Muscle of back (tissue), 13 donors: ENCODE data around the gene CCDC170. TPM values are rescaled to one million over a fixed set of nuclear protein-coding genes. Genes with fewer than 3 reads are reported as not detected.
"Not testable (repeated sequence)": the region's sequence is repeated elsewhere in the genome, so short reads cannot be mapped to it uniquely, and the experiment has no call there.

ENCODE experiments used
- DNase-seq, 3 donors: peaks; one replicate each; pipeline versions ENCODE4 v3.0.0 to v3.0.0-alpha.2; 2013
- long read RNA-seq, 9 donors: transcript quantifications; one replicate each; lab custom pipeline, GENCODE V29; 2026
- polyA plus RNA-seq, 10 donors: library from polyadenylated mRNA; unstranded; fragments of 120-200 nt; gene quantifications; one replicate each; pipeline ENCODE4 v1.2.1, GENCODE V29; 2013; ENCODE audit not compliant: insufficient read length in 10 of 10

The CCDC170 gene, protein sequence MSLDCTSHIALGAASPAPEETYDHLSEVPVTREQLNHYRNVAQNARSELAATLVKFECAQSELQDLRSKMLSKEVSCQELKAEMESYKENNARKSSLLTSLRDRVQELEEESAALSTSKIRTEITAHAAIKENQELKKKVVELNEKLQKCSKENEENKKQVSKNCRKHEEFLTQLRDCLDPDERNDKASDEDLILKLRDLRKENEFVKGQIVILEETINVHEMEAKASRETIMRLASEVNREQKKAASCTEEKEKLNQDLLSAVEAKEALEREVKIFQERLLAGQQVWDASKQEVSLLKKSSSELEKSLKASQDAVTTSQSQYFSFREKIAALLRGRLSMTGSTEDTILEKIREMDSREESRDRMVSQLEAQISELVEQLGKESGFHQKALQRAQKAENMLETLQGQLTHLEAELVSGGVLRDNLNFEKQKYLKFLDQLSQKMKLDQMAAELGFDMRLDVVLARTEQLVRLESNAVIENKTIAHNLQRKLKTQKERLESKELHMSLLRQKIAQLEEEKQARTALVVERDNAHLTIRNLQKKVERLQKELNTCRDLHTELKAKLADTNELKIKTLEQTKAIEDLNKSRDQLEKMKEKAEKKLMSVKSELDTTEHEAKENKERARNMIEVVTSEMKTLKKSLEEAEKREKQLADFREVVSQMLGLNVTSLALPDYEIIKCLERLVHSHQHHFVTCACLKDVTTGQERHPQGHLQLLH
- 1 to 10 TPM in 2 of 10 donors, under 1 TPM in 8; 0.50 to 1.7 (median 0.69) TPM for polyA plus RNA-seq
- long read RNA-seq, donor 1: 0 reads
- long read RNA-seq, donor 2: 0 reads
- long read RNA-seq, donor 3: 0 reads
- long read RNA-seq, donor 4: 0 reads
- long read RNA-seq, donor 5: 0 reads
- long read RNA-seq, donor 6: 0 reads
- long read RNA-seq, donor 7: 0 reads
- long read RNA-seq, donor 8: 0 reads
- long read RNA-seq, donor 9: 0 reads

DNA sequence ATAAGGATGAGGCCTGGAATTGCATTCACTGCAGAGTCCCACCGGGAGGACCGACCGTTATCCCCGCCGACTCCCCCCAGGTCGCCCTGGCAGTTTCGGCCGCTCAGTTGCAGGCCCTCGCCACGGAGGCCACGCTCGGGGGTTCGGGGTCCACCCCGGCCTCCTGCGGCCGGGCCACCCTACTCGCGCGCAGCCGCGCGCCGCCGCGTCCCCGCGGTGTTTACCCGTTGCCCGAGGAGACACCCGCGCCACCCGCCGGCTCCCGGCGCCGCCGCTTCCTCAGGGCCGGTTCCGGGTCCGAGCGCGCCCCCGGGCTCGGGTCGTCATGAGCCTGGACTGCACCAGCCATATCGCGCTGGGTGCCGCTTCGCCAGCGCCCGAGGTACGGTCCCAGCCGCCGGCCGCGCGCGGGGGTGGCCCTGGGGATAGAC lies at the start of gene CCDC170:
Gene CCDC170, plus strand, starts transcription at position 214 of the 431 bp plus-strand sequence. Its CDS starts 112 bp downstream, at position 326.
- DNase-seq: peak in 2 of 3 donors; percentile 55 to 81

DNA sequence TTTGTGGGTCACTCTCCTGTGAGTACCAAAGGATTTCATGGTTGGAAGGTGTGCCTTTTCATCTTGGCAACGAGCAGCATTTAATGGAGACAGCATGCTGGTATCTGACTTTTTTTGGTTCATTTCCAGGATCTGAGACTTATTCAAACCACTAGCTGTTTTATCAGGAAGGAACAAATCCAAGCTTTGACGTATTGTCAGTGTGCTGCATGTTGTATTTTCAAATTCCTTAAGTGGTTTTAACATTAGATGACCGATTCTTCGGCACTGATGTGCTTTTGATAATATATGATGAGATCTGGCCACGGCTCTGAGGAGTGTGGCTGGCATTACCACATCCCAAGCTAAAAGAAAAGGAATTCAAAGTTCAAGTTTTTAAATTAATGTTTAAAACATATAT lies 48.3 kb upstream of the CCDC170 start:
- peak in 2 of 3 donors; percentile 24 to 48 for DNase-seq

DNA sequence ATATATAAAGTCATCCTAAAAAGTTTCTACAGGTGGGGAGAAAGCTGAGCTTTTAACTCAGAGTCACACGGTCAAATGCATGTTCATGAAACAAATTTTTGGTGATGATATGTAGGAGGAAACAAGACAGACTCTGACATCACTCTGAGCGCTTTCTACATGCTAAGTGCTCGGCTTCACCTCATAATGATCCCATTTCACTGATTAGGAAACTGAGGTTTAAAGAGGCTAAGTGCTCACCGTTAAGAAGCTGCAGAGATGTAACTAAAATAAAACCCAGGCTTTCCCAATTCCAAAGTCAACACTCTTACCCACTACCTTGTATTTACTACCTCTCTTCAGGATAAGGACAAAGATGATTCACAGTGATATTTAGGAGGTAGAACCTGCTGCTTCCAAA lies 46.6 kb upstream of the CCDC170 start:
- DNase-seq: no peak

DNA sequence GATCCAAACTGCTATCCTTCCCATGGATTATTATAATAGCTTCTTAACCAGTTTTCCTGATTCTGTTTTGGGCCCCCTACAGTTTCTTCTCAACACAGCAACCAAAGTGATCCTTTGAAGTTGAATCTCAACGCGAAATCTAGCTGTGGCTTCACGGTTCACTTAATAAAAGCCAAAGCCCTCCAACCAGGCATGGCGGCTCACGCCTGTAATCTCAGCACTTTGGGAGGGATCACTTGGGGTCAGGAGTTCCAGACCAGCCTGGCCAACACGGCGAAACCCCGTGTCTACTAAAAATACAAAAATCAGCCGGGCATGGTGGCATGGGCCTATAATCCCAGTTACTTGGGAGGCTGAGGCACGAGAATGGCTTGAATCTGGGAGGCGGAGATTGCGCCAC lies 45.2 kb upstream of the CCDC170 start:
- DNase-seq: no peak

DNA sequence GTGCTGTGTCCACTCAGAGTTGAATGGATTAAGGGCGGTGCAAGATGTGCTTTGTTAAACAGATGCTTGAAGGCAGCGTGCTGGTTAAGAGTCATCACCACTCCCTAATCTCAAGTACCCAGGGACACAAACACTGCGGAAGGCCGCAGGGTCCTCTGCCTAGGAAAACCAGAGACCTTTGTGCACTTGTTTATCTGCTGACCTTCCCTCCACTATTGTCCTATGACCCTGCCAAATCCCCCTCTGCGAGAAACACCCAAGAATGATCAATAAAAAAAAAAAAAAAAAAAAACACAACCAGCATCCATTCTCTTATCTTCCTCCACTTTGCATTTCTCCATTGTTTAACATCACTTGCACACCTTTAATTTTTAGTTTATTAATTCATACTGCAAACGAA lies 42.9 kb upstream of the CCDC170 start:
- DNase-seq: not testable (repeated sequence)

DNA sequence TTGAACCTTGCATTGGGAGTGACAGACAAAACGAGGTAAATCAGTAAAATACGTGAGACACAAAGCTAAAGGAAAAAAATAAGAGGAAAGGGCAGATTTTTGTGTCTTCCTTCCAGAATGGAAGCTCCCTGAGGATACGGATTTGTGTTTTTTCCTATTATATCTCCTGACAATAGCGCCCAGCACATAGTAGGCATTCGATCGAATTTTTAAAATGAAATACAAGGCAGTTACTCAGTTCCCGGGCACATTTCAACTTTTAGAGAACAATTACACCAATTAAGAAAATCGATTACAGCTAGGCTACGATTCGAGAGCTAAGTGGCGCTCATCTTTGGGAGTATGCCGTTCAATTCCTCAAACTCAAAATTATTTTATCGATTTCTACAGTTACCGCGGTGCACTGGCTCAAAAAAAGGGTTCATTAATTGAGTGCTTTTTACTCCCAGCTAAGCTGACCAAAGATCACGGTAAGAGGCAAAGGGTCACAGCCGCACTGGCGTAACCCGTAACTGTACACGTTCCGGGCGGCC lies 42.3 kb upstream of the CCDC170 start:
- DNase-seq: no peak

DNA sequence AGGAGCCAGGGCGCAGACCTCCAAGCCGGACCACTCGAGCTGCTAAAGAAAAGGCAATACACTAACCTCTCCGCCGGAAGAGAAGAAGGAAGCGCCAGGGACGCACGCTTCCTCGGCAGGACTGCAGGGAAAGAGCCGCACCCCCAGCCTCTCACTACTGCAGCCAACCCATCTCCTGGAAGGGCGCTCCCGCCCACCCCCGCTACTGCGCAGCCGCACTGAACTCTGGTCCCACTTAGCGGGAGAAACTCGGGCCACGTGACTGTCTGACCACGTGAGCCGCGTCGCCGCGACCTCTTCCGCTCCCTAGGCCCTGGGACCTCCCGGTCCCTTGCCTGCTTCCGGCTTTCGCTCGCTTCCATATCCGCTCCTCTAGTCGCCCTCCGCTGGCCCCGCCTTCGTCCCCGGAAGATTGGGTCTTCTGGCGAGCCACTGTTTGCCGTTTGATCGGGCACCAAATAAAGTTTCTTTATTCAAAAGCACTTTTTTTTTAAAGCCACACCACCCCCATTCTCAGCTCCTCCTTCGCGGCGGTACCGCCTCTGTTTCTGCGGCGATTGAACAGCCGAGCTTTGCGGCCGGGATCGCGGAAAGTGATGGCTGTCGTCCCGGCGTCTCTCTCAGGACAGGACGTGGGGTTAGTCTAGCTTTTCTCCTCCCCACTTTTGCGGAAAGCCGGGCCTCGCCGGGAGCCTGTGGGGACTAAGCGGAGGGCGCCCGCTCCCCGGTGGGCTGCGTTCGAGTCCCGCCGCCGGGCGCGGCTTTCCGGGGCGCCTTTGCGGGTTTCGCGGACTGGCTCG lies 41.7 kb upstream of the CCDC170 start, which contains the start of gene RMND1:
Gene RMND1, minus strand, starts transcription at position 177 of the 800 bp plus-strand sequence. CDS start 6,315 bp downstream, outside the sequence.
- peak; percentile 100 for DNase-seq

DNA sequence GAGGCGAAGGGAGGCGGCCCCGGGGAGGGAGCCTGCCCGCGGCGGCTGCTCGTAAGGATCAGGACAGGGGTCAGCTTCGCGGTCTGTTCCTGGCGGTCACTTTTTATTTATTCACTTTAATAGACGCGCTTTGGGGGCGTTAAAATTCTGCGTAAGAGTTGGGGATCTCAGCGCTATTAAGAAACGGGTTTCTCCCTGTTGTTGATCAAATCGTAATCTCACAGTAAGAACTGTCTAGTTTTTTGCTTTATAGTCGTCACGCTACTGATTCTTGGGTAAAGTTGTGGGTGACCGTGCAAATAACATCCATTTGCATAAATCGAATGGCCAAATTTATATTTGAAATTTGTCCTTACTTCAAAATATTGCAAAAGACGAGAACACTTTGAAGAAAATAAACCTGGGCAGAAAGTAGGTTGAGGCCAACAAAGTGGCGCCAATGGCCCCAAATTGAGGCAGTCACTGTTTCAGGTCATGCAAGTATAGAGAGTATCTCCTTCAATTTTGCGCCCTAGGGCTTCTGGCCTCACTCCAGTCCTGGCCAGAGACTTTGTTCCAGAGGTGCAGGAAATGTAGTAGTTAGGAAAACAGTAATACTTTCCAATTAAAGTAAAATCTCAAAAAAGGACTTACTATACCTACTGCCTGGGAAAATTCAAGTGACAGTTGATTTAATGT lies 40.9 kb upstream of the CCDC170 start:
- peak; percentile 16 to 62 (median 44) for DNase-seq

DNA sequence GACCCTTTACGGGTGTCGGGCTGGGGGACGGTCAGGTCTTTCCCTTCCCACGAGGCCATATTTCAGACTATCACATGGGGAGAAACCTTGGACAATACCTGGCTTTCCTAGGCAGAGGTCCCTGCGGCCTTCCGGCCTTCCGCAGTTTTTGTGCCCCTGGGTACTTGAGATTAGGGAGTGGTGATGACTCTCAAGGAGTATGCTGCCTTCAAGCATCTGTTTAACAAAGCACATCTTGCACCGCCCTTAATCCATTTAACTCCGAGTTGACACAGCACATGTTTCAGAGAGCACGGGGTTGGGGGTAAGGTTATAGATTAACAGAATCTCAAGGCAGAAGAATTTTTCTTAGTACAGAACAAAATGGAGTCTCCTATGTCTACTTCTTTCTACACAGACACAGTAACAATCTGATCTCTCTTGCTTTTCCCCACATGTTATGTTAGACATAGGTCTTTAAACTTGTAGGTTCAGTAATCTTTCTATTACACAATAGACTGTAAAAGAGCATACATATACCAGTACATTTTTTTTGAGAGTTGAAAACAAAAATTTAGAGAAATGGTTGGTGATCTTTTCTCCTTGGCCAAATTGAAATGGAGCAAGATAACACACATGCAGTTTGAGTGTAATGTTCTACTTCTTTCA lies 37.9 kb upstream of the CCDC170 start:
- not testable (repeated sequence) for DNase-seq

DNA sequence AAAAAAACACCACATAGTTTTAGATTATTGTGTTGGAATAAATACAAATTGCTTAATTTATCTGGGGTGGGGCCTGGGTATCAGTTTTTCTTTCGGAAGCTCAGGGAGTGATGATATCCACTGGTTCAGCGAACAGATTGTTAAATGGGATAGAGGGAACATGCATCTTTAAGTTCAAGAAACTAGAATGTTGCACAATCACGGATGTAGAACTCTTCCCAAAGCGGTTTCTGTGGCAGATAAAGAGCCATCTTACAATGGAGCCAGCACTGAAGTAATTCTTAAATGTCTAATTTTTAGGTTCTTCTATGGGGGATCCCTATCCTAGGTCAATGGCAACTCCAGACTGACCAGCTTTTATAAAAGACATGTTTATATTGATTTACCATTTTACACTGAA lies 32.1 kb upstream of the CCDC170 start:
- DNase-seq: no peak

DNA sequence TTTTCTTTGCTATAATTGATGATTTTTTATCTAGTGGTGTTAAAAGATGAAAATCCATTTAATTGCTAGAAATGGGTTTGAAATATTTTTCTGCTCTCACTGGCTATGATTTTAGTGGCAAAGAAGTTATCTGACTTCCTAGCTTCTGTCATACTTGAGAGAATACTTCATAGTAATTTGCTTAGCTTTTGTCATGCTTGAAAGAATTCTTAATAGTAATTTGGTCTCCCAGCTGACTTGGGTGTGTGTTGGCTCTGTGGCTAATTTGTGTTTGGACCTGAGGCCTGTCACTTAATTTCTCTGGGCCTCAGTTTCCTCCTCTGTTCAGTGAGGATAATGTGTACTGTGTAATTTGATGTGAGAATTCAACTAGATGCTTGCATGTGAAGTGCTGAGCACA lies 29.1 kb upstream of the CCDC170 start:
- DNase-seq: no peak

DNA sequence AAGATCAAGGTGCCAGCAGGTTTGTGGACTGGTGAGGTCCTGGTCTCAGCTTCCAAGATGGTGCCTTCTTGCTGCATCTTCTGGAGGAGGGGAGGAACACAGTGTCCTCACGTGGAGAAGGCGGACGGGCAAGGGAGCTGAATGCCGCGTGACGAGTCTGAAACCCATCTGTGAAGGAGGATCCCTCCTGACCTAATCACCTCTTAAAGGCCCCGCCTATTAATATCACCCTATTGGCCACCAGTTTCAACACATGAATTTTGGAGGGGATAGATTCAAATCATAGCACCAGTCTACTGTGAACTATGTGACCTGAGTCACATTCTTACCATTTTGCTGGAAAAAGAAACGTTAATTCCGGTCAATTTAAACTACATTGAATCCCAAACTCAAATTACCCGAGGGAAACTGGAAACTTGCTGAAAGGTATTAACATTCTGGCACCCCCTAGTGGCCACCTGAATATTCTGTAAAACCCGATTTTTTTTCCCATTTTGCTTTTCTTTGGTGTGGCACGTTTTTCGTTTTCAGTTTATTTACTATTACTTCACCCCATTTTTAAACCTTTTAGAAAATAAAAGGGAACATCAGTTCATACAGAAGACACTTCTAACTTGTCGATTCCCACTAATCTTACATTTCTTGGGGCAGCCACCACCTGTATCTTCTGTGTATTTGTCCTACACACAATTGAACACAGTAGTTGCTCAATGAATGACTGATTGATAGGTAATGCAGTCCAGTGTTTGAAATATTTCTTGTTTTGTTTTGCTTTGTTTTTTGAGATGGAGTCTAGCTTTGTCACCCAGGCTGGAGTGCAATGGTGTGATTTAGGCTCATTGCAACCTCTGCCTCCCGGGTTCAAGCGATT lies 17.9 kb upstream of the CCDC170 start:
- DNase-seq: peak in 2 of 3 donors; percentile 51 to 66

DNA sequence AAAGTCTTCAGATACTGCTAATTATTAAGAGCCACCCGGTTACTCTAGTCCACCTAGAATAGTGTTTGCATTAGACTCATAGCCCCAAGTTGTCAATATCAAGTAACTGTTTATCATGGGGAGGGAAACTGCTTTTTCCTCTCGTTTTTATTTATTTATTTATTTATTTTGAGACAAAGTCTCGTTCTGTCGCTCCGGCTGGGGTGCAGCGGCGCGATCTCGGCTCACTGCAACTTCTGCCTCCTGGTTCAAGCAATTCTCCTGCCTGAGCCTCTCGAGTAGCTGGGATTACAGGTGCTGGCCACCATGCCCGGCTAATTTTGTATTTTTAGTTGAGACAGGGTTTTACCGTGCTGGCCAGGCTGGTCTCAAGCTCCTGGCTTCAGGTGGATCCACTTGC lies 16.1 kb upstream of the CCDC170 start:
- DNase-seq: no peak

DNA sequence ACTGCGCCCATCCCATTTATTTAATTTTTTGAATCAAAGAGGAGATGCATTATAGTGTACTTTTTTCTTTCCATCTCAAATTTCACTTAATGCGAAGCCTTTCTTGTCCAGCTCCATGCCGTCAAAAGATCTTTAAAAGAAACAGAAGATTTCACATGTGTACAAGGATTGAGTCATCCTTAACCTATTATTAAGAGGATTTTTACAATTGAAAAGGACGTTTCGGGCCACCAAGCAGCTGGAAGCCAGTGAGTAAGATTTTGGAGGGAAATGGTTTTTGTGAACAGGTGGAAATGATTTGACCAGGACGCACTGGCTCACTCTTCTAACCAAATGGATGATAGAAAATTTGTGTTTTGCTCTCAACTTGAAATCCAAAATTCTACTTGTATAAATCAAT lies 15.1 kb upstream of the CCDC170 start:
- DNase-seq: no peak

DNA sequence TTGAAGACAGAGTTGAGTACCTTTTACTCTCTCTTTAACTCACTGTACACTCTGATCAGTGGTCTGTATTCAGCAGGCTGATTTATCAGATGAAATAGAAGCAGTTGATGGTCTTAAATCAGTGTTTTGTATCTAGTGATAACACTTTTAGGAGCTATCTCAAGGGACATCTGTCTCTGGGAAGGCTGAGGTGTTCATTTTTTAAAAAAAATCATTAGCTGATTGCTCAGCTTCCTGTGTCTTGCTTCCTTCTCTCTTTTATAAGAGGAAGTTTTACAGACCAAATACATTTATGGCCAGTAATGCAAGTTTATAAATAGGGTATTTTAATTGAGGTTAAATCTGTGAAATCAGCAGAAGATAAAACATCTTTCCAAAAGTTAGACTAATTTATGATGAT lies 12.0 kb upstream of the CCDC170 start:
- DNase-seq: peak in 1 of 3 donors; percentile 14

DNA sequence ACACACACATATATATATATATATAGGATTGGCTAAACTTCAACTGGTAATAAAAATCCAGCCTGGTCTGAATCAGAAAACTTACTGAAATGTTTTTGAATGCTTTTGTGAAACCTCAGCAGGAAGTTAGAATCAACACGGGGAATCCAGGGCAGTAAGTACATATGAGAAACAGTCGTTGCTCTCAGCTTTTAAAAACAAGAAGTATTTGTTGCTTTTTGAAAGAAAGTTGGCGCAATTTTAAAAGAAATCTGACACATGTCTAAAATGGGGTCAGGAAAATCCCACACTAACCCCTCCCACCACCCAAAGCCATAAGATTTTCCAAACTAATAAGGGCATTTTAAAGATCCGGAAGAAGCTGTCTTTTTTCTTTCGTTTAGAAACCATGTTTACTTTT lies 11.5 kb upstream of the CCDC170 start:
- DNase-seq: peak in 1 of 3 donors; percentile 64

DNA sequence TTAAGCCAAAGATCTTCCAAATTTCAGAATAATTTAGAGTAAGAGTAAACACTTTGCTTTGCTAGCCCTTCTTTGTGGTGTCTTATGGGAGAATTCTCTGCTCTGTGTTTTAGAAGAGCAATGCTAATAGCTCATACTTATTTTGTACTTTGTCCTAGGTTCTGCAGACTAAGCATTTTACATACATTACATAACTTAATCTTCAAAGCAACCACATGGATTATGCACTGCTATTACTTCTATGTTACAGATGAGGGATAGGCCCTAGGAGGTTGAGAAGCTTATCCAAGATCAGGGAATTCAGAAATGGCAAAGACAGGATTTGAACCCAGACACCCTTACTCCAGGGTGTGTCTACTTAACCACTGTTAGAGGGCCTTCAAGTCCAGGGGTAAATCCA lies 9.8 kb upstream of the CCDC170 start:
- no peak for DNase-seq

DNA sequence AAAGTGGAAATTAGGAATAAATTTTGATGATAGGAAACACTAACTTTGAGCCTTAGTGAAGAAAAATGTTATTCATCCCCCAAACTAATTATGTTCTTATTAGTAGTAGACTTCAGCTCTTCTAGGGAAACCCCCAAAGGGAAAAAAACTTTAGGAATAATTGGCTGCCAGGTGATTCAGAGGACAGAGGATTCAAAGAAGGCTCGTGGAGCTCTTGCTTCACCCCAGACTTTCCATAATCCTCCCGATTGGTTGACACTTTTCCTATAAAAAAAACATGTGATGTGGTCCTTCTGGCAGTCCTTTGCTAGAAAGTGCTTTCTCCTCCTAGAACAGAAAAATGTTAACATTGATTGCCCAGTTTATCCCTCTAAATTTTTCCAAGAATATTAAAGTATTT lies 5.6 kb upstream of the CCDC170 start:
- no peak for DNase-seq

DNA sequence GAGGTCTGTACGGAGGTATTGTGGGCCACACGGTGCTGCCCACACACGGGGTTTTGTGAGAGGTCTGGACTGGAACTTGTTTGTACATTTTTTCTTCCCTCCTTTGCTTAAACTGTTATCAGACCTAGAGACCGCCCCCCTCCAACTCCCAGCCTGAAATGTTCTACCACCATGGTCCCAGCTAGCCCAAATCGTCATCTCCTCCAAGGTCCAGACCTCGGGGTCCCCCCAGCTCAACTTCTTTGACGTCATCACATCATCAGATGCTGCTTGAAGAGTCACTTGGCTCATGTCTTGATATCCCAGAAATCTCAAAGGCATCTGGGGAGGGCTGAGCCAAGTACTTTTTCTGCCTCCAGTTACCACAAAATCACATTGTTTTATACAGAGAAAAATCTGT lies 2.8 kb upstream of the CCDC170 start:
- no peak for DNase-seq
